GM19043 (cell line): ENCODE measurements around the gene MALL.
"Not testable (repeated sequence)": the region's sequence is repeated elsewhere in the genome, so short reads cannot be mapped to it uniquely, and the experiment has no call there.

ENCODE experiments used
- ATAC-seq: cut with Tn5 transposase; IDR thresholded peaks from one replicate; pipeline ENCODE4 v1.9.1; 2021; ENCODE audit warnings: low read depth; ENCODE audit not compliant: unreplicated experiment

The MALL gene

GRCh38 chr2:110115291-110116032 is at the start of gene MALL:
Gene MALL (minus strand): TSS chr2:110115822. CDS start chr2:110115792, 30 bp downstream.
- ATAC-seq, result no peak

- ATAC-seq, result no peak
Measured at GRCh38 chr2:110157153-110157793, 41.7 kb upstream of the MALL start.

- ATAC-seq, result not testable (repeated sequence)
Measured at GRCh38 chr2:110154828-110155227, 39.2 kb upstream of the MALL start.

- ATAC-seq, result not testable (repeated sequence)
Measured at GRCh38 chr2:110154188-110154587, 38.6 kb upstream of the MALL start.

GRCh38 chr2:110153416-110153815 is 37.8 kb upstream of the MALL start:
- no peak for ATAC-seq

- ATAC-seq, result no peak
Measured at GRCh38 chr2:110152943-110153342, 37.3 kb upstream of the MALL start.

- ATAC-seq, result no peak
Measured at GRCh38 chr2:110149330-110150220, 34.0 kb upstream of the MALL start.

- no peak for ATAC-seq
Measured at GRCh38 chr2:110146945-110147332, 31.3 kb upstream of the MALL start.

GRCh38 chr2:110146183-110146944 is 30.7 kb upstream of the MALL start:
- no peak for ATAC-seq

- no peak for ATAC-seq
Measured at GRCh38 chr2:110143982-110144381, 28.4 kb upstream of the MALL start.

GRCh38 chr2:110140401-110140800 is 24.8 kb upstream of the MALL start:
- ATAC-seq, result no peak

GRCh38 chr2:110134025-110134424 is 18.4 kb upstream of the MALL start:
- ATAC-seq, result no peak

GRCh38 chr2:110131166-110131565 is 15.5 kb upstream of the MALL start:
- no peak for ATAC-seq

- ATAC-seq, result no peak
Measured at GRCh38 chr2:110130757-110131156, 15.1 kb upstream of the MALL start.

GRCh38 chr2:110126906-110127305 is 11.3 kb upstream of the MALL start:
- no peak for ATAC-seq

GRCh38 chr2:110126086-110126773 is 10.6 kb upstream of the MALL start:
- ATAC-seq, result no peak

GRCh38 chr2:110124939-110125691 is 9.5 kb upstream of the MALL start:
- no peak for ATAC-seq

GRCh38 chr2:110124038-110124825 is 8.6 kb upstream of the MALL start:
- no peak for ATAC-seq
